Astrocyte of the hippocampus (primary cell): ENCODE data around the gene CHCHD1.
"Not testable (repeated sequence)": the region's sequence is repeated elsewhere in the genome, so short reads cannot be mapped to it uniquely, and the experiment has no call there.

ENCODE experiments used
- DNase-seq: peaks from one replicate; pipeline ENCODE4 v3.0.0; 2011; ENCODE audit warnings: low read depth, low spot score

The CHCHD1 gene

GRCh38 chr10:73791871-73792400 lies 10.1 kb downstream of the CHCHD1 start:
- DNase-seq = no peak

- no peak for DNase-seq
Measured at GRCh38 chr10:73793456-73793855, 11.6 kb downstream of the CHCHD1 start.

- not testable (repeated sequence) for DNase-seq
Measured at GRCh38 chr10:73795491-73795890, 13.6 kb downstream of the CHCHD1 start.

- not testable (repeated sequence) for DNase-seq
Measured at GRCh38 chr10:73796035-73796434, 14.2 kb downstream of the CHCHD1 start.

GRCh38 chr10:73796766-73797165 lies 14.9 kb downstream of the CHCHD1 start:
- no peak for DNase-seq

GRCh38 chr10:73797324-73798025 lies 15.6 kb downstream of the CHCHD1 start:
- no peak for DNase-seq

GRCh38 chr10:73798087-73798486 lies 16.2 kb downstream of the CHCHD1 start:
- no peak for DNase-seq

GRCh38 chr10:73798927-73799560 lies 17.2 kb downstream of the CHCHD1 start:
- DNase-seq = no peak

- no peak for DNase-seq
Measured at GRCh38 chr10:73799899-73800559, 18.2 kb downstream of the CHCHD1 start.

GRCh38 chr10:73800560-73801252 lies 18.9 kb downstream of the CHCHD1 start:
- no peak for DNase-seq

GRCh38 chr10:73801253-73801590 lies 19.4 kb downstream of the CHCHD1 start:
- no peak for DNase-seq

- DNase-seq = no peak
Measured at GRCh38 chr10:73802276-73802991, 20.6 kb downstream of the CHCHD1 start.

- no peak for DNase-seq
Measured at GRCh38 chr10:73803680-73804286, 21.9 kb downstream of the CHCHD1 start.

GRCh38 chr10:73806176-73806950 lies 24.5 kb downstream of the CHCHD1 start:
- DNase-seq = no peak

GRCh38 chr10:73807471-73807870 lies 25.6 kb downstream of the CHCHD1 start:
- DNase-seq = no peak

- DNase-seq = no peak
Measured at GRCh38 chr10:73808021-73808815, 26.4 kb downstream of the CHCHD1 start.

- no peak for DNase-seq
Measured at GRCh38 chr10:73809061-73809818, 27.4 kb downstream of the CHCHD1 start.

GRCh38 chr10:73810358-73810734 lies 28.5 kb downstream of the CHCHD1 start:
- DNase-seq = no peak
